RWPE1 (cell line): ENCODE measurements around the gene CNTN4.

Experiments
- CTCF ChIA-PET: fragments of 350-600 bp; sonication (Branson Sonifier 250); formaldehyde crosslinking; extraction: SDS; loops from one replicate; lab custom pipeline; 2021; lab: Yijun Ruan, JAX
- POLR2A ChIA-PET: fragments of 400-600 bp; formaldehyde crosslinking; extraction: SDS; loops from one replicate; lab custom pipeline; 2020; ENCODE audit warnings: antibody characterized with exemption; ENCODE audit not compliant: low non-redundant PET; lab: Yijun Ruan, JAX
- DNase-seq: peaks from one replicate; pipeline ENCODE4 v3.0.0; 2012; ENCODE audit warnings: low spot score
- H3K27ac ChIP-seq: fragments of 450-650 bp; 2 replicates; pipeline ENCODE4 v1.5.1; 2017
- CTCF ChIP-seq: fragments of 450-650 bp; conservative IDR thresholded peaks from 2 replicates; pipeline ENCODE4 v1.5.1; 2017; ENCODE audit warnings: low read depth, mild to moderate bottlenecking

Gene CNTN4

GRCh38 chr3:2772803-2773202 lies 674.1 kb downstream of the CNTN4 start:
- no peak for DNase-seq
- ChIA-PET POLR2A (no interaction called here), CTCF (no interaction called here)
- no peak for TF ChIP-seq CTCF
- no peak overlapping the region for H3K27ac ChIP-seq

- no peak for TF ChIP-seq CTCF
- no peak for DNase-seq
- ChIA-PET POLR2A (no interaction called here), CTCF (no interaction called here)
- H3K27ac ChIP-seq, result no peak overlapping the region
Measured at GRCh38 chr3:2774481-2775249, 676.0 kb downstream of the CNTN4 start.

- POLR2A ChIA-PET, result no interaction called here
- CTCF ChIA-PET, result no interaction called here
- DNase-seq, result no peak
- H3K27ac ChIP-seq, result no peak overlapping the region
- TF ChIP-seq CTCF, result no peak
Measured at GRCh38 chr3:2783261-2783660, 684.6 kb downstream of the CNTN4 start.

GRCh38 chr3:2784627-2785026 lies 686.0 kb downstream of the CNTN4 start:
- no peak overlapping the region for H3K27ac ChIP-seq
- ChIA-PET CTCF (no interaction called here), POLR2A (no interaction called here)
- no peak for DNase-seq
- no peak for TF ChIP-seq CTCF

GRCh38 chr3:2790266-2790815 lies 691.7 kb downstream of the CNTN4 start:
- ChIA-PET CTCF (no interaction called here), POLR2A (no interaction called here)
- TF ChIP-seq CTCF, result no peak
- H3K27ac ChIP-seq, result no peak overlapping the region
- DNase-seq, result no peak

GRCh38 chr3:2792432-2792831 lies 693.8 kb downstream of the CNTN4 start:
- TF ChIP-seq CTCF, result no peak
- ChIA-PET POLR2A (no interaction called here), CTCF (no interaction called here)
- no peak for DNase-seq
- no peak overlapping the region for H3K27ac ChIP-seq
